ENCODE measurements around the gene FAM184A. TPM values are rescaled to one million over a fixed set of nuclear protein-coding genes. Genes with fewer than 3 reads are reported as not detected.

FAM184A gene
- total and polyA plus RNA-seq, 2 of the 8 experiments (the other 6 are each of a cell fraction or from before 2014, with no cell fraction given), result 6.3 to 11.3 TPM

DNA sequence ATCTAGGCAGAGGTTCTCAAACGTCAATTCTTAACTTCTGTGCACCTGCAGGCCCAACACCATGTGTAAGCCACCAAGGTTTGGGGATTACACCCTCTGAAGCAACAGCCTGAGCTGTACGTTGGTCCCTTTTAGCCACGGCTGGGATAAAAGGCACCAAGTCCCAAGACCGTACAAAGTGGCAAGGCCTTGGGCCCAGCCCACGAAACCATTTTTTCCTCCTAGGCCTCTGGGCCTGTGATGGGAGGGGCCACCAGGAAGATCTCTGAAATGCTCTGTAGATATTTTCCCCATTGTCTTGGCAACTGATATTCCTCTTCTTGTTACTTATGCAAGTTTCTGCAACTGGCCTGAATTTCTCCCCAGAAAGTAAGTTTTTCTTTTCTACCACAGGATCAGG lies 4.5 kb upstream of the FAM184A start (continued):
- no peak for TF ChIP-seq CHD7 (IDR thresholded peaks at IDR 0.05; ENCODE audit: insufficient replicate concordance, low read length)
- no peak for TF ChIP-seq SIX5 (IDR thresholded peaks at IDR 0.05; ENCODE audit: low read depth, low read length)
- TF ChIP-seq CEBPB (IDR thresholded peaks at IDR 0.05; ENCODE audit: low read depth, low read length), result no peak
- TF ChIP-seq CTCF (IDR thresholded peaks at IDR 0.05; ENCODE audit: control extremely low read depth in 1 of 3, insufficient read depth in 1 of 3, low read depth in 1 of 3, low read length in 3 of 3), result no peak
- no peak for TF ChIP-seq SUZ12 (IDR thresholded peaks at IDR 0.05; ENCODE audit: low read length)
- TF ChIP-seq EZH2 (IDR thresholded peaks at IDR 0.05; ENCODE audit: low read depth, low read length, severe bottlenecking), result no peak
- no peak for TF ChIP-seq SIRT6 (IDR thresholded peaks at IDR 0.05; ENCODE audit: low read length)
